Peyer's patch (tissue), 4 donors: ENCODE measurements around the gene CBX8.

Source experiments
- POLR2A ChIP-seq, 2 donors: fragments of 450-650 bp; IDR thresholded peaks; one replicate each; pipeline ENCODE4 v1.5.1; 2017; ENCODE audit warnings: antibody characterized with exemption in 2 of 2, mild to moderate bottlenecking in 2 of 2, moderate library complexity in 2 of 2
- TF ChIP-seq, protein P1 (sequence below), 6 experiments: fragments of 450-650 bp in 4 of 6; fragments of 200-600 bp in 2 of 6; sonication (generic) in 1 of 6; IDR thresholded peaks; one replicate each; pipeline ENCODE4 v1.5.1; 2017 to 2019; ENCODE audit warnings: antibody characterized with exemption in 6 of 6, mild to moderate bottlenecking in 3 of 6, moderate library complexity in 1 of 6

DNA sequence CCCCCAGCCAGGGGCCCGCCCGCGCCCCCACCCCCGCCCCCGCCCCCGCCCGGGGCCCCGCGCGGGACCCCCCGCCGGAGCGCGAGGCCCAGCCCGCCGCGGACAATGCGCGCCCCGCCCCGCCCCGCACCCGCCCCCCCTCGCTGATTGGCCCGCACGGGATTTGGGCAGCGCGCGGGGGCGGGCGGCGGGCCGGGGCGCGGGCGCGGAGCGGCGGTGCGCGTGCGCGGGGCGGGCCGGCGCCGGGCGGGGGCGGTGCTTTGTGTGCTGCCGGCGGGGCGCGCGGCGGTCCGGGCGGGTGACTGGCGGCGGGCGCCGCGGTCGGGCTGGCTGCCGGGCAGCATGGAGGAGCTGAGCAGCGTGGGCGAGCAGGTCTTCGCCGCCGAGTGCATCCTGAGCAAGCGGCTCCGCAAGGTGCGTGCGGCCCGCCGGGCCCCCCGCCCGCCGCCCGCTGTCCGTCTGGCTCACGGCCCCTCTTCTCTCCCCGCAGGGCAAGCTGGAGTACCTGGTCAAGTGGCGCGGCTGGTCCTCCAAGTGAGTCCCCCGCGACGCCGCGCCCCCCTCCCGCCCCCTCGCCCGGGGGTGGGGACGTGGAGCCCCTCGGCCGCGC lies 18.9 kb downstream of the CBX8 start, which contains the start of gene CBX2:
- TF ChIP-seq, protein P1, sequence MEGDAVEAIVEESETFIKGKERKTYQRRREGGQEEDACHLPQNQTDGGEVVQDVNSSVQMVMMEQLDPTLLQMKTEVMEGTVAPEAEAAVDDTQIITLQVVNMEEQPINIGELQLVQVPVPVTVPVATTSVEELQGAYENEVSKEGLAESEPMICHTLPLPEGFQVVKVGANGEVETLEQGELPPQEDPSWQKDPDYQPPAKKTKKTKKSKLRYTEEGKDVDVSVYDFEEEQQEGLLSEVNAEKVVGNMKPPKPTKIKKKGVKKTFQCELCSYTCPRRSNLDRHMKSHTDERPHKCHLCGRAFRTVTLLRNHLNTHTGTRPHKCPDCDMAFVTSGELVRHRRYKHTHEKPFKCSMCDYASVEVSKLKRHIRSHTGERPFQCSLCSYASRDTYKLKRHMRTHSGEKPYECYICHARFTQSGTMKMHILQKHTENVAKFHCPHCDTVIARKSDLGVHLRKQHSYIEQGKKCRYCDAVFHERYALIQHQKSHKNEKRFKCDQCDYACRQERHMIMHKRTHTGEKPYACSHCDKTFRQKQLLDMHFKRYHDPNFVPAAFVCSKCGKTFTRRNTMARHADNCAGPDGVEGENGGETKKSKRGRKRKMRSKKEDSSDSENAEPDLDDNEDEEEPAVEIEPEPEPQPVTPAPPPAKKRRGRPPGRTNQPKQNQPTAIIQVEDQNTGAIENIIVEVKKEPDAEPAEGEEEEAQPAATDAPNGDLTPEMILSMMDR (IDR thresholded peaks at IDR 0.05) = no peak
- TF ChIP-seq POLR2A (IDR thresholded peaks at IDR 0.05) = no peak
